GM18526 (cell line): Measurements from ENCODE around the gene PCDHGB2.
"Not testable (repeated sequence)": the region's sequence is repeated elsewhere in the genome, so short reads cannot be mapped to it uniquely, and the experiment has no call there.

ENCODE experiments used
- POLR2A ChIP-seq: IDR thresholded peaks from 3 replicates; pipeline ENCODE4 v1.6.1; 2011; ENCODE audit not compliant: insufficient read length; ENCODE audit errors: extremely low read depth

Gene PCDHGB2

GRCh38 chr5:141374627-141375026 is 14.8 kb downstream of the PCDHGB2 start:
- no peak for TF ChIP-seq POLR2A

GRCh38 chr5:141382469-141383294 is 22.9 kb downstream of the PCDHGB2 start, which contains the start of gene PCDHGA7:
Gene PCDHGA7 (plus strand): TSS chr5:141382742. CDS start chr5:141382900, 158 bp downstream.
- TF ChIP-seq POLR2A = no peak

GRCh38 chr5:141383345-141383744 is 23.6 kb downstream of the PCDHGB2 start:
- TF ChIP-seq POLR2A = no peak

GRCh38 chr5:141384471-141385267 is 24.9 kb downstream of the PCDHGB2 start:
- TF ChIP-seq POLR2A = no peak

- TF ChIP-seq POLR2A = not testable (repeated sequence)
Observed at GRCh38 chr5:141387557-141388311, 27.9 kb downstream of the PCDHGB2 start, which contains the start of gene PCDHGB4. Gene PCDHGB4 (plus strand): TSS chr5:141387698. CDS start chr5:141387885, 187 bp downstream.

- TF ChIP-seq POLR2A = no peak
Observed at GRCh38 chr5:141388661-141389060, 28.9 kb downstream of the PCDHGB2 start.

- no peak for TF ChIP-seq POLR2A
Observed at GRCh38 chr5:141389153-141390042, 29.6 kb downstream of the PCDHGB2 start.

- TF ChIP-seq POLR2A = no peak
Observed at GRCh38 chr5:141392429-141393198, 32.8 kb downstream of the PCDHGB2 start, which contains the start of gene PCDHGA8. Gene PCDHGA8 (plus strand): TSS chr5:141392633. CDS start chr5:141392814, 181 bp downstream.

GRCh38 chr5:141393267-141393666 is 33.5 kb downstream of the PCDHGB2 start:
- TF ChIP-seq POLR2A = no peak

GRCh38 chr5:141397756-141398551 is 38.2 kb downstream of the PCDHGB2 start, which contains the start of gene PCDHGB5:
Gene PCDHGB5 (plus strand): TSS chr5:141397947. CDS start chr5:141398128, 181 bp downstream.
- not testable (repeated sequence) for TF ChIP-seq POLR2A

GRCh38 chr5:141398608-141399007 is 38.8 kb downstream of the PCDHGB2 start:
- no peak for TF ChIP-seq POLR2A

GRCh38 chr5:141399555-141400258 is 39.9 kb downstream of the PCDHGB2 start:
- TF ChIP-seq POLR2A = no peak
